ENCODE data around the gene SEMA4D.
A peak's percentile ranks its signal among the peaks of the same experiment; 100 is the strongest.

SEMA4D gene

GRCh38 chr9:89464300-89464901 is 33.5 kb downstream of the SEMA4D start:
- DNase-seq = no peak

GRCh38 chr9:89462817-89463683 is 34.9 kb downstream of the SEMA4D start:
- no peak for DNase-seq

- DNase-seq = no peak
These were observed 35.7 kb downstream of the SEMA4D start for GRCh38 chr9:89462199-89462598.

- DNase-seq = no peak
These were observed 36.6 kb downstream of the SEMA4D start for GRCh38 chr9:89461265-89461664.

GRCh38 chr9:89460551-89460950 is 37.4 kb downstream of the SEMA4D start:
- no peak for DNase-seq

- DNase-seq = no peak
These were observed 39.0 kb downstream of the SEMA4D start for GRCh38 chr9:89458768-89459496.

- no peak for DNase-seq
These were observed 40.5 kb downstream of the SEMA4D start for GRCh38 chr9:89457376-89457855.

GRCh38 chr9:89455356-89455824 is 42.5 kb downstream of the SEMA4D start:
- DNase-seq = no peak

- DNase-seq = no peak
These were observed 43.2 kb downstream of the SEMA4D start for GRCh38 chr9:89454498-89455355.

- DNase-seq = no peak
These were observed 44.5 kb downstream of the SEMA4D start for GRCh38 chr9:89453452-89453851.

GRCh38 chr9:89452561-89452960 is 45.4 kb downstream of the SEMA4D start:
- no peak for DNase-seq

GRCh38 chr9:89450213-89450612 is 47.7 kb downstream of the SEMA4D start:
- DNase-seq = no peak

- DNase-seq = no peak
These were observed 48.6 kb downstream of the SEMA4D start for GRCh38 chr9:89449261-89449671.

GRCh38 chr9:89448821-89449220 is 49.1 kb downstream of the SEMA4D start:
- DNase-seq = no peak

GRCh38 chr9:89448381-89448780 is 49.5 kb downstream of the SEMA4D start:
- DNase-seq = no peak

- DNase-seq = no peak
These were observed 50.5 kb downstream of the SEMA4D start for GRCh38 chr9:89447416-89447815.

GRCh38 chr9:89446961-89447310 is 51.0 kb downstream of the SEMA4D start:
- DNase-seq = no peak

GRCh38 chr9:89446261-89446960 is 51.5 kb downstream of the SEMA4D start:
- no peak for DNase-seq

- no peak for DNase-seq
These were observed 52.1 kb downstream of the SEMA4D start for GRCh38 chr9:89445801-89446251.

- no peak for DNase-seq
These were observed 52.8 kb downstream of the SEMA4D start for GRCh38 chr9:89444925-89445765.

- DNase-seq = peak; percentile 42
These were observed 53.6 kb downstream of the SEMA4D start for GRCh38 chr9:89444274-89444673.
